ENCODE data around the gene DPH6. TPM values are rescaled to one million over a fixed set of nuclear protein-coding genes. Genes with fewer than 3 reads are reported as not detected.

Gene DPH6
- total and polyA plus RNA-seq, 4 donors = 3.4 to 14.3 (median 10.4) TPM

DNA sequence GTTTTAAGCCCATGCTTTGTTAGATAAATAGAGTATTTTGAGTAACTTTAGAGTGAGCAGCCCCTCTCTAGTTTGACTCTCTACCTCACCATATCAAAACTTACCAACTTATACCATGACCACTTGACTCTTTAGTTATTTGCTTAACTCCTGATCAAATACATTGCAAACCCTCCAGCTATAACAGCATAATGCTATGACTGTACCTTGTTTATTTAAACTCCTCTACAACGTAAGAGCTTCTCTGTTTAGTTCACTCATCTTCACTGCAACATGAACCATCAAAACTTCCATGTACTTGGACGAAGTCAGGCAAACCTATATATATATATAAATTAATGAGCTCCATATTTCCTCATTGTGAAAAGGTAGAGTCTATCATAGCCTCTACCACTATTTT is 218.2 kb downstream of the DPH6 start:
- no peak for DNase-seq (ENCODE audit: low spot score)
- no peaks in the 10 kb centered on the region for H3K4me1 ChIP-seq (ENCODE audit: control insufficient read depth in 4 of 4, insufficient read depth in 4 of 4, low read length in 3 of 4)
- no peak overlapping the region for H3K4me3 ChIP-seq (ENCODE audit: low read depth in 1 of 3, low read length in 3 of 3)
- TF ChIP-seq, protein P1, sequence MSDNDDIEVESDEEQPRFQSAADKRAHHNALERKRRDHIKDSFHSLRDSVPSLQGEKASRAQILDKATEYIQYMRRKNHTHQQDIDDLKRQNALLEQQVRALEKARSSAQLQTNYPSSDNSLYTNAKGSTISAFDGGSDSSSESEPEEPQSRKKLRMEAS (IDR thresholded peaks at IDR 0.05) = no peak
- no peak for TF ChIP-seq YY1 (IDR thresholded peaks at IDR 0.05)
- TF ChIP-seq RXRA (IDR thresholded peaks at IDR 0.05) = no peak
- TF ChIP-seq, protein P2, sequence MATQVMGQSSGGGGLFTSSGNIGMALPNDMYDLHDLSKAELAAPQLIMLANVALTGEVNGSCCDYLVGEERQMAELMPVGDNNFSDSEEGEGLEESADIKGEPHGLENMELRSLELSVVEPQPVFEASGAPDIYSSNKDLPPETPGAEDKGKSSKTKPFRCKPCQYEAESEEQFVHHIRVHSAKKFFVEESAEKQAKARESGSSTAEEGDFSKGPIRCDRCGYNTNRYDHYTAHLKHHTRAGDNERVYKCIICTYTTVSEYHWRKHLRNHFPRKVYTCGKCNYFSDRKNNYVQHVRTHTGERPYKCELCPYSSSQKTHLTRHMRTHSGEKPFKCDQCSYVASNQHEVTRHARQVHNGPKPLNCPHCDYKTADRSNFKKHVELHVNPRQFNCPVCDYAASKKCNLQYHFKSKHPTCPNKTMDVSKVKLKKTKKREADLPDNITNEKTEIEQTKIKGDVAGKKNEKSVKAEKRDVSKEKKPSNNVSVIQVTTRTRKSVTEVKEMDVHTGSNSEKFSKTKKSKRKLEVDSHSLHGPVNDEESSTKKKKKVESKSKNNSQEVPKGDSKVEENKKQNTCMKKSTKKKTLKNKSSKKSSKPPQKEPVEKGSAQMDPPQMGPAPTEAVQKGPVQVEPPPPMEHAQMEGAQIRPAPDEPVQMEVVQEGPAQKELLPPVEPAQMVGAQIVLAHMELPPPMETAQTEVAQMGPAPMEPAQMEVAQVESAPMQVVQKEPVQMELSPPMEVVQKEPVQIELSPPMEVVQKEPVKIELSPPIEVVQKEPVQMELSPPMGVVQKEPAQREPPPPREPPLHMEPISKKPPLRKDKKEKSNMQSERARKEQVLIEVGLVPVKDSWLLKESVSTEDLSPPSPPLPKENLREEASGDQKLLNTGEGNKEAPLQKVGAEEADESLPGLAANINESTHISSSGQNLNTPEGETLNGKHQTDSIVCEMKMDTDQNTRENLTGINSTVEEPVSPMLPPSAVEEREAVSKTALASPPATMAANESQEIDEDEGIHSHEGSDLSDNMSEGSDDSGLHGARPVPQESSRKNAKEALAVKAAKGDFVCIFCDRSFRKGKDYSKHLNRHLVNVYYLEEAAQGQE (IDR thresholded peaks at IDR 0.05) = no peak
- TF ChIP-seq, protein P3, sequence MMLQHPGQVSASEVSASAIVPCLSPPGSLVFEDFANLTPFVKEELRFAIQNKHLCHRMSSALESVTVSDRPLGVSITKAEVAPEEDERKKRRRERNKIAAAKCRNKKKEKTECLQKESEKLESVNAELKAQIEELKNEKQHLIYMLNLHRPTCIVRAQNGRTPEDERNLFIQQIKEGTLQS (IDR thresholded peaks at IDR 0.05) = no peak
- H3K9me3 ChIP-seq (ENCODE audit: control insufficient read depth in 4 of 4, low read length in 3 of 4) = no peaks in the 10 kb centered on the region
- H3K27ac ChIP-seq (ENCODE audit: low read depth in 1 of 2, low read length in 2 of 2) = no peak overlapping the region
- no peak overlapping the region for H3K9ac ChIP-seq (ENCODE audit: low read depth in 1 of 2, low read length in 2 of 2)
- whole genome bisulfite sequencing = 95% methylated on average over 2 of the region's 2 CpGs
- no peaks in the 10 kb centered on the region for H3K36me3 ChIP-seq (ENCODE audit: control insufficient read depth in 4 of 4, insufficient read depth in 3 of 4, low read depth in 1 of 4, low read length in 3 of 4)
- H3K27me3 ChIP-seq (ENCODE audit: control insufficient read depth in 4 of 4, insufficient read depth in 4 of 4, low read length in 3 of 4) = no peaks in the 10 kb centered on the region

DNA sequence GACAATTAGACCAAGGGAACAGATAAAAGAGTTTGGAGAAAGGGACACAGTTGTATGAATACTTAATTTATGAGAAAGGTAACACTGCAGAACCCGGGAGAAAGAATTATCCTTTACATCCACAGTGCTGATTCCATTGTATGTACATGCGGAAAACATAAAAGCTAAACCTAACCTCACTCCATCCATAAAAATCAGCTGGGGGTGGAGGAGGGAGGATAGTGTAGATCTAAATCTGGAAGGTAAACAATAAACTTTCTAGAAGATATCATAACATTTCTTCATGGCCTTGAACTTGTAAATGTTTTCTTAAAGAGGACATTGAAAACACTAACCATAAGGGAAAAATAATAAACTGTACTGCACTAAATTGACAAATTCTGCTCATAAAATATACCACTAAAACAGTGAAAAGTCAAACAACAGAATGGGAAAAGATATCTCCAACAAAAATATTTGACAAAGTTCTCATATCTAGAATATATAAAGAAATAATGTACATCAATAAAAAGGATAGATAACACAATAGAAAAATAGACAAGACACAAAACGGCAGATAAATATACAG is 220.5 kb downstream of the DPH6 start:
- 90% methylated on average over 3 of the region's 3 CpGs for WGBS
- no peak overlapping the region for H3K27ac ChIP-seq (ENCODE audit: low read depth in 1 of 2, low read length in 2 of 2)
- TF ChIP-seq EGR1 (IDR thresholded peaks at IDR 0.05; ENCODE audit: low read depth in 2 of 2) = no peak
- no peak for TF ChIP-seq HNF4G (IDR thresholded peaks at IDR 0.05)
- no peak for TF ChIP-seq JUND (IDR thresholded peaks at IDR 0.05)
- TF ChIP-seq NR2F2 (IDR thresholded peaks at IDR 0.05) = no peak
- no peak for TF ChIP-seq FOXA1 (IDR thresholded peaks at IDR 0.05)
- TF ChIP-seq, protein P3 (IDR thresholded peaks at IDR 0.05) = no peak
- no peak for TF ChIP-seq RAD21 (IDR thresholded peaks at IDR 0.05)
- no peak for TF ChIP-seq RXRA (IDR thresholded peaks at IDR 0.05)
- TF ChIP-seq, protein P1 (IDR thresholded peaks at IDR 0.05) = no peak
- no peak for TF ChIP-seq YY1 (IDR thresholded peaks at IDR 0.05)
- TF ChIP-seq, protein P4, sequence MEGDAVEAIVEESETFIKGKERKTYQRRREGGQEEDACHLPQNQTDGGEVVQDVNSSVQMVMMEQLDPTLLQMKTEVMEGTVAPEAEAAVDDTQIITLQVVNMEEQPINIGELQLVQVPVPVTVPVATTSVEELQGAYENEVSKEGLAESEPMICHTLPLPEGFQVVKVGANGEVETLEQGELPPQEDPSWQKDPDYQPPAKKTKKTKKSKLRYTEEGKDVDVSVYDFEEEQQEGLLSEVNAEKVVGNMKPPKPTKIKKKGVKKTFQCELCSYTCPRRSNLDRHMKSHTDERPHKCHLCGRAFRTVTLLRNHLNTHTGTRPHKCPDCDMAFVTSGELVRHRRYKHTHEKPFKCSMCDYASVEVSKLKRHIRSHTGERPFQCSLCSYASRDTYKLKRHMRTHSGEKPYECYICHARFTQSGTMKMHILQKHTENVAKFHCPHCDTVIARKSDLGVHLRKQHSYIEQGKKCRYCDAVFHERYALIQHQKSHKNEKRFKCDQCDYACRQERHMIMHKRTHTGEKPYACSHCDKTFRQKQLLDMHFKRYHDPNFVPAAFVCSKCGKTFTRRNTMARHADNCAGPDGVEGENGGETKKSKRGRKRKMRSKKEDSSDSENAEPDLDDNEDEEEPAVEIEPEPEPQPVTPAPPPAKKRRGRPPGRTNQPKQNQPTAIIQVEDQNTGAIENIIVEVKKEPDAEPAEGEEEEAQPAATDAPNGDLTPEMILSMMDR (IDR thresholded peaks at IDR 0.05; ENCODE audit: low read depth, low read length, missing input control) = no peak
- no peak for TF ChIP-seq SP1 (IDR thresholded peaks at IDR 0.05)
- TF ChIP-seq, protein P2 (IDR thresholded peaks at IDR 0.05) = no peak
- no peak for TF ChIP-seq HNF4A (conservative IDR thresholded peaks at IDR 0.05)
- TF ChIP-seq GABPA (IDR thresholded peaks at IDR 0.05 in 1 of 2, conservative IDR thresholded peaks at IDR 0.05 in 1 of 2) = no peak
- H3K36me3 ChIP-seq (ENCODE audit: control insufficient read depth in 4 of 4, insufficient read depth in 3 of 4, low read depth in 1 of 4, low read length in 3 of 4) = no peaks in the 10 kb centered on the region
- H3K9ac ChIP-seq (ENCODE audit: low read depth in 1 of 2, low read length in 2 of 2) = no peak overlapping the region
- no peaks in the 10 kb centered on the region for H3K9me3 ChIP-seq (ENCODE audit: control insufficient read depth in 4 of 4, low read length in 3 of 4)
- DNase-seq (ENCODE audit: low spot score) = no peak
- no peak overlapping the region for H3K4me3 ChIP-seq (ENCODE audit: low read depth in 1 of 3, low read length in 3 of 3)
- no peaks in the 10 kb centered on the region for H3K4me1 ChIP-seq (ENCODE audit: control insufficient read depth in 4 of 4, insufficient read depth in 4 of 4, low read length in 3 of 4)
- H3K27me3 ChIP-seq (ENCODE audit: control insufficient read depth in 4 of 4, insufficient read depth in 4 of 4, low read length in 3 of 4) = no peaks in the 10 kb centered on the region
